CD4-positive, alpha-beta T cell treated with Interleukin-4 for 1 hour (primary cell): ENCODE results near the gene ERCC6L2.

ENCODE experiments used
- DNase-seq, 2 donors: peaks; one replicate each; pipeline ENCODE4 v3.0.0-alpha.2; 2020 to 2022

ERCC6L2 gene

GRCh38 chr9:95870906-95871305 is 4.6 kb upstream of the ERCC6L2 start:
- no peak for DNase-seq

- no peak for DNase-seq
These were observed 1.0 kb upstream of the ERCC6L2 start for GRCh38 chr9:95874303-95874988.

GRCh38 chr9:95874989-95875304 is 544 bp upstream of the ERCC6L2 start:
- peak; percentile 61 to 62 for DNase-seq

GRCh38 chr9:95876138-95876444 is 600 bp downstream of the ERCC6L2 start:
- no peak for DNase-seq

GRCh38 chr9:95876595-95876994 is 1.1 kb downstream of the ERCC6L2 start:
- peak in 1 of 2 donors; percentile 38 for DNase-seq

- DNase-seq, result no peak
These were observed 2.5 kb downstream of the ERCC6L2 start for GRCh38 chr9:95877984-95878383.

GRCh38 chr9:95879591-95879990 is 4.1 kb downstream of the ERCC6L2 start:
- no peak for DNase-seq

- DNase-seq, result peak in 1 of 2 donors; percentile 62
These were observed 4.7 kb downstream of the ERCC6L2 start for GRCh38 chr9:95880021-95880690.

GRCh38 chr9:95887926-95888497 is 12.5 kb downstream of the ERCC6L2 start:
- peak in 1 of 2 donors; percentile 34 for DNase-seq

GRCh38 chr9:95890594-95890993 is 15.1 kb downstream of the ERCC6L2 start:
- no peak for DNase-seq

- no peak for DNase-seq
These were observed 15.7 kb downstream of the ERCC6L2 start for GRCh38 chr9:95891067-95891671.

GRCh38 chr9:95892690-95893089 is 17.2 kb downstream of the ERCC6L2 start:
- no peak for DNase-seq

GRCh38 chr9:95896580-95896979 is 21.1 kb downstream of the ERCC6L2 start:
- DNase-seq, result peak in 1 of 2 donors; percentile 36

- no peak for DNase-seq
These were observed 26.0 kb downstream of the ERCC6L2 start for GRCh38 chr9:95901506-95901905.

GRCh38 chr9:95903398-95903797 is 27.9 kb downstream of the ERCC6L2 start:
- DNase-seq, result no peak

GRCh38 chr9:95907794-95908193 is 32.3 kb downstream of the ERCC6L2 start:
- DNase-seq, result no peak

- no peak for DNase-seq
These were observed 34.7 kb downstream of the ERCC6L2 start for GRCh38 chr9:95910023-95910707.

- DNase-seq, result no peak
These were observed 35.4 kb downstream of the ERCC6L2 start for GRCh38 chr9:95910770-95911340.

GRCh38 chr9:95912773-95913172 is 37.3 kb downstream of the ERCC6L2 start:
- no peak for DNase-seq

- DNase-seq, result no peak
These were observed 44.5 kb downstream of the ERCC6L2 start for GRCh38 chr9:95920017-95920416.

- no peak for DNase-seq
These were observed 48.3 kb downstream of the ERCC6L2 start for GRCh38 chr9:95923794-95924193.

GRCh38 chr9:95924987-95925386 is 49.5 kb downstream of the ERCC6L2 start:
- no peak for DNase-seq
